Measurements from ENCODE around the gene CCNY. TPM values are rescaled to one million over a fixed set of nuclear protein-coding genes. Genes with fewer than 3 reads are reported as not detected.

The CCNY gene
- total RNA-seq = 79.9 and 113 TPM in 2 replicates

DNA sequence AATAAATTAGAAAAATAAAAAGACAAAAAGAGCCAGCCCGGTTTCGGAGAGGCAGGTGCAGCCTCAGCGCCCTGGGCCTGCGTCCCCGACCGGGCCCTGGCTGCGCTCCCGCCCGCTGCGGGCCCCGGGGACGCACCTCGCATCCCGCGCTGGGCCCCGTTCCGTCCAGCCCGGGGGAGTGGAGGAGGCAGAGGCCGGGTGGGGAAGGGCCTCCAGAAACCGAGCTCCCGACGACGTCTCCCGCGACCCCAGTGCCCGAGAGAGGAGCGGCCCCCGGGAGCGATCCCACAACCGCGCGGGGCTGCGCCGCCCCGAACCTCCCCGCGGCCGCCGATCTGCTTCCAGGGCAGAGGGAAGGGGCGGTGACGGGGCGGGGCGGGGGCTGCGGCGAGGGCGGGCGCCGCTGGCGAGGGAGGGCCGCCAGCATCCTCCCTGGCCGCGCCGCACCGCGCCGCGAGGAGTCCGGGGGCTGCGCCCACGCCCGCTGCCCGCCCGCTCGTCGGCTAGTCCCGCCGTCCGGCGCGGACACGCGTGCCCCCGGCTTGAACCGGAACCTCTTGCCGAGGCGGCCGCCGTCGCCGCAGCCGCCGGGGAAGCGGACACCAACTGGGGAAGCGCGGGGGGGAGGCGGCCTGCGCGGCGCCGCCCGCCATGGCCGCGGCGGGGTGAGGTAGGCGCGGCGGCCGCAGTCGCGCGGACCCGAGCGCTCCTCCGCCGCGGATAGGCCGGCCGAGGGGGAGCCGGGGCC, at the start of gene CCNY:
TSS of gene CCNY (plus strand) at position 426 of the 748 bp plus-strand sequence. CDS start 545 bp downstream, outside the sequence.

GRCh38 chr10:35605191-35605590, 268.9 kb downstream of the CCNY start, which contains the start of gene GJD4:
Gene GJD4, plus strand, starts transcription at chr10:35605341. Its CDS starts 227 bp downstream, at chr10:35605568.

Other genes with a start within 250 kb of the CCNY start
- gene CUL2, start 246.2 kb upstream of the CCNY start, total RNA-seq = 27.7 and 32.8 TPM in 2 replicates
- gene CREM, start 209.7 kb upstream of the CCNY start, total RNA-seq = 39.7 and 47.4 TPM in 2 replicates